HG03175 (cell line): ENCODE results near the gene MORN1.

Source experiments
- ATAC-seq: cut with Tn5 transposase; IDR thresholded peaks from one replicate; pipeline ENCODE4 v1.9.1; 2021; ENCODE audit warnings: mild to moderate bottlenecking, moderate library complexity; ENCODE audit not compliant: unreplicated experiment

Gene MORN1

DNA sequence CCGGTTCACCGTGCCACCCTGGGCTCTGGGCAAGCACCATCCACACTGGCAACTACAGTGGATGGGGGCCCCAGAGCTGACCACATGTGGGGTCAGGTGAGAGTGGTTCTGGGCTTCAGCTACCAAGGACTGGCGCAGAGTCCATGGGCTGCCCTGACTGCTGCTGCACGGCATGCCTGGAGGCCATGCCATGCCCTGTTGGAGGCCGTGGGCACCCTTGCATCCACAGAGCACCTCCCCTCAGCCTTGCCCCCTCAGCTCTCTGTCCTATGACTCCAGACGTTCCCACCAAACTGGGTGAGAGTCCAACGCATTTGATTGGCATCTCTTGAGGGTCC is 15.5 kb downstream of the MORN1 start:
- ATAC-seq: no peak

- ATAC-seq: no peak
Observed at GRCh38 chr1:2375246-2375922, 16.0 kb downstream of the MORN1 start.

DNA sequence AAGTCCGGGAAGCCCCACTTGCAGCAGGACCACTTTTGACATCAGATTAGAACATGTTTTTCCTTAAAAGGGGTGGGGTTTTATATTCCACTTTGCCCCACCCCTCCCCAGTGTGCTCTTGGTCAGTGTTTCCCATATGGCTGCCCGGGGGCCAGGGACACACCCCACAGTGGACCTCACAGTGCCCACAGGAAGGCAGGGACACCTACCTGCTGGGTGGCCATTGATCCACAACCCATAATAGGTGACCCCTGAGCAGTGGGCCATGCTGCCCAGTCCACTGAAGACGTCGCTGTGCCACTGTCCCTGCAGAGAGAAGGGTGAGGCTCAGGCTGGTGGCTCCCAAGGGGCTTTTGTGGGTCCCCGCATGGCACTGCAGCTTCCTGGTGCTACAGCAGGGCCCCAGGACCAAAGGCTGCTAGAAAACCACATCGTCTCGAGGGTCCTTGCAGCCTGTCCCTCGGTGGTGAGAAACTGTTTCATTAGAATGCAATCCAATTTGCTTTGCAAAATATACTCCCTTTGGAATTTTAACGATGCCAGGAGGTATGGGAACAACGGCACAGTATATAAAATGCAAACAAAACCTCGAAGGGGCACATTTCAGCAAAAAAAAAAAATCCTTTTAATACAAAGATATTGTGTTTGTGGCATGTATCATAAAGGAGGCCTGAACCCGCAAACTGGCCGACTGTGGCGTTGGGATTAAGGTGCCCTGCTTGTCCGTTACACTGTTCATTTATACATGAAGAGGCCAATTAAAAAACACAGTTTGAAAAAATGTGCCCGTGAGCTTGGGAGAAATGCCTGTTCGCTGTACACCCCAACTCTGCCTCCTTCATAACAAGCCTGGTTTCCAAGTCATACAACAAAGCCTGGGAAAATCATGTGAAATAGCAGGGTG is 16.9 kb downstream of the MORN1 start:
- no peak for ATAC-seq

- no peak for ATAC-seq
Observed at GRCh38 chr1:2373551-2374251, 17.7 kb downstream of the MORN1 start.

DNA sequence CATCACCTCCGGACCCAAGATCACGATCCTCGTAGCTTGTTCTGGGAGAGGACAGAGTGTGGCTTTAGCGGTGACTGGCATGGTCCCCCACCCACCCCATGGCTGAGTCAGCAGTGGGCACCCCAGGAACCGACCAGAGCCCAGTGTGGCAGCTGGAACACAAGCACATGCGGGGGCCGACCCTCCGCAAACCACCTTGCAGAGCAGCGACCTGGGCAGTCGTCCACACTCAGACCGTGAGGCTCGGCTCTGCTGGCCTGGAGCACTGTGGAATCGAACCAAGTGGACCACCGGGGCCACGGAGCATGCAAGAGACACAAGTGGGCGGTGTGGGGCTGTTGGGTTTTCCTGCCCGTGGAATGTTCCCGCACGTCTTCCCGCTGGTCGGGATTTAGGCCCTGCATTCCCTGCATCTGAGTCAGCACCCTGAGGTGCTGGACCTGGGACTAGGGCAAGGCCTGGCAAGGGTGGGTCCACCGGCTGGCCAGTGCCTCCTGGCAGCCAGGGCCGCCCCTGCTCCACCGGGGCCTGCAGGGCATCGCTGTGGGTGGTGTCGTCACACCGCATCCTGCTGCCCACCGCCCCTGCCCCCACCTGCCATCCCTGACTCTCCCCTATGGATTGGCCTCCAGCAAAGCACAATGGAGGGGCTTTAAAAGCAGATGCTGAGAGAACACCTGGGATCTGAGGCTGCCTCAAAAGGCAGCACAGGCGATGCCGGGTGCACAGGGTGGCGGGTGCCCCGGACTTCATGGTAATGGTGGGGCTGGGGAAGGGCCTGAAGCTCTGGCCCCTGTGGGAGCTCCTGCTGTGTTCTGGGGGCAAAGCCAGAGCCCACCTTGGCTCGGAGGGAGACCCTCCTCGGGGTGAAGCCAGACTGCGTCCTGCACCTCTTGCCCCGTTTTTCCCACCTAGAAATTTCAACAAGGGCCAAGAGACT is 18.5 kb downstream of the MORN1 start:
- no peak for ATAC-seq

- ATAC-seq: no peak
Observed at GRCh38 chr1:2368053-2368744, 23.2 kb downstream of the MORN1 start.

DNA sequence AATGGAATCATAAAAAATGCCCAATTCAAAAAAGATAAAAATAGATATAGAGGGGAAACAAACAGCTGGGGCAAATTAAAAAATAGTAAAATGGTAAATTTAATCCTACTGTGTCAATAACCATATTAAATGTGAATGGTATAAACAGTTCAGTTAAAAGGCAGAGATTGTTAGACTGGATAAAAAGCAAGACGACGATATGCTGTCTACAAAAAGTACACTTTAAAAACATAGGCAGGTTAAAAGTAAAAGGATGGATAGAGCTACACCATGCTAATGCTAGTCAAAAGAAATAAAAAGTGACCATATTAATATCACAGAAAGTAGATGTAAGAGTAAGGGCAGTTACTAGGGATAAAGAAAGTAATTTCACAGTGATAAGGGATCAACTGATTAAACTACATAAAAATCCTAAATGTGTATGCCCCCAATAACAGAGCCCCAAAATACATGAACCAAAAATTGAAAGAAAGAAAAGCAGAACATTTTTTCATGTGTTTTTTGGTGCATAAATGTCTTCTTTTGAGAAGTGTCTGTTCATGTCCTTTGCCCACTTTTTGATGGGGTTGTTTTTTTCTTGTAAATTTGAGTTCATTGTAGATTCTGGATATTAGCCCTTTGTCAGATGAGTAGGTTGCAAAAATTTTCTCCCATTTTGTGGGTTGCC is 27.4 kb downstream of the MORN1 start:
- ATAC-seq: no peak

- no peak for ATAC-seq
Observed at GRCh38 chr1:2360588-2361364, 30.6 kb downstream of the MORN1 start.

DNA sequence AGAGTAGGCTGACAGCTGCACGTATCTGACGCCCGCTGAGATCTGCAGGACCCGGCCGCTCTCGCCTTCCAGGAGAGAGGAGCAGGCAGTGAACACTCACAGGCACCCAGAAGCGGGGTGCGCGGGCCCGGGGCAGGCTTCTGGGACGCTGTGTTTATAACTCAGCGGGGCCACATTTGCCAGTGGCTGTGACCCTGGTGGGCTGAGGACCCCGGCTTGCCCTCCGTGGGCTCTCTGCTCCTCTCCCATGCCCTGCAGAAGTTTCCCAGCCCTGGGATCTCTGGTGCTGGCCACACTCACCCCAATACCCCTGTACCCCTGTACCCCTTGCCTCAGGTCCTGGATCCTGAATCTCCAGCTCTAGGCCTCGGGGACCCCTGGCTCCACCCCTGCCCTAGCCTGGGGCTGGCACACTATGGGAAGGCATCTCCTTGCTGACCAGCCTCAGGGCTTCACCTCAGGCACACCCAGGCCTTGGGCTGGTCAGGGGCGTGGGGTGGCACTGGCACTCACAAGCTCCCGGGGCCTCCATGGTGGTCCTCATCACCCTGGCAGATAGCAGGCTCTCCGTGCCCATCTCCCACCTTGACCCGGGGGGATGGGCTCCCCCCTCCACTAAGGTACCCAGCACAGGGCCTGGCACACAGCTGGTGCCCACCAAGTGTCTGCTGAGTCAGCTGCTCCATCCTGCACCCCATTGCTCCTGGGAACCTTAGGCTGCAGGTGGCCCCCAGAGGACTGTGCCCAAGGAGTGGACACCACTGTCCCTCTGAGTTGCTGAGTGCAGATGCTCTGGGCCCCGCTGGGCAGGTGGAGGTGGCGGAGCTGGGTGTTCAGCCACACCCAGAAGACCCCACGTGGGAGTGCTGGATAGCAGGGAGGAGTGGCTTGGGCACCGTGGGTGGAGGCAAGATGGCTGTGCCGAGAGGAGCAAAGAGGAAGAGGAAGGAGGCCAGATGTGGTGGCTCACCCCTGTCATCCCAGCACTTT is 32.4 kb downstream of the MORN1 start:
- ATAC-seq: no peak

DNA sequence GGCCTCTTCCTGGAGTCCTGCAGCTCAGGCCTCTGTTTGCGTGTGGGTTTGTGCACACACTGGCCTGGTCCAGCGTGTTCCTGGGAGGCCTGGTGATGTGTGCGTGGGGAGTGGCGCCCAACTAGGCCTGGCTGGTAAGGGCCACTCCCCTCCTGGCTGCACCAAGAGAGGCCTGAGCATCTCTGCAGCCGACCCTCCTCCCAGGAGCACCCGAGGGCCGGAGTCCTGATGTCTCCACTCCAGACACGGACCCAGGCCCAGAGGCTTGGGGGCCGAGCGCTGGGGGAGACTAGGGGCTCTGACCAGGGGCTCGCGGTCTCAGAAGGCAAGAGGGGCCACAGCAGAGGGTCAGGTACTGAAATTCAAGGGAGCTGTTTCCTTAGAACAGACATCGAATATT is 33.3 kb downstream of the MORN1 start:
- ATAC-seq: no peak

- ATAC-seq: no peak
Observed at GRCh38 chr1:2356911-2357845, 34.2 kb downstream of the MORN1 start.

- ATAC-seq: no peak
Observed at GRCh38 chr1:2356401-2356800, 35.0 kb downstream of the MORN1 start.

- no peak for ATAC-seq
Observed at GRCh38 chr1:2355373-2356261, 35.7 kb downstream of the MORN1 start.

GRCh38 chr1:2354511-2355372 is 36.6 kb downstream of the MORN1 start:
- no peak for ATAC-seq
